Activated CD8-positive, alpha-beta T cell treated with anti-CD3 and anti-CD28 coated beads for 36 hours (primary cell): ENCODE data around the gene CEP41. TPM values are rescaled to one million over a fixed set of nuclear protein-coding genes. Genes with fewer than 3 reads are reported as not detected.
A peak's percentile ranks its signal among the peaks of the same experiment; 100 is the strongest.

Experiments
- ATAC-seq: fragments of 200-7000 bp; cut with Tn5 transposase; one replicate; pipeline ENCODE4 v1.10.0; 2021; ENCODE audit warnings: mild to moderate bottlenecking, moderate library complexity
- CTCF ChIA-PET: fragments of 350-600 bp; sonication (Branson Sonifier 250); formaldehyde crosslinking; loops from one replicate; lab custom pipeline; 2021; ENCODE audit warnings: antibody characterized with exemption; lab: Charles Lee
- POLR2A ChIA-PET: fragments of 350-600 bp; sonication (Branson Sonifier 250); formaldehyde crosslinking; loops from one replicate; lab custom pipeline; 2021; ENCODE audit warnings: antibody characterized with exemption; lab: Charles Lee
- DNase-seq: peaks from one replicate; pipeline ENCODE4 v3.0.0-alpha.2; 2020
- H3K27ac Mint-ChIP-seq: one replicate; pipeline ENCODE4 v1.8.0; 2021; ENCODE audit warnings: mild to moderate bottlenecking, mixed read lengths
- H3K27me3 Mint-ChIP-seq: one replicate; pipeline ENCODE4 v1.8.0; 2021; ENCODE audit warnings: mixed read lengths
- H3K36me3 Mint-ChIP-seq: one replicate; pipeline ENCODE4 v1.8.0; 2021; ENCODE audit warnings: low read depth, mixed read lengths
- H3K4me1 Mint-ChIP-seq: one replicate; pipeline ENCODE4 v1.8.0; 2021; ENCODE audit warnings: low read depth, mixed read lengths
- H3K4me3 Mint-ChIP-seq: one replicate; pipeline ENCODE4 v1.8.0; 2021; ENCODE audit warnings: mild to moderate bottlenecking, moderate library complexity, mixed read lengths
- H3K9me3 Mint-ChIP-seq: one replicate; pipeline ENCODE4 v1.8.0; 2021; ENCODE audit warnings: mixed read lengths
- CTCF ChIP-seq: fragments of 200-600 bp; IDR thresholded peaks from one replicate; pipeline ENCODE4 v1.8.0; 2022; ENCODE audit warnings: antibody characterized with exemption, mild to moderate bottlenecking
- intact Hi-C: fragments of 100-400 bp; cut with micrococcal nuclease; formaldehyde crosslinking; loops from one replicate; pipeline ENCODE4 v1.10.0; 2022
- total RNA-seq, 2 experiments: library from RNA; stranded (reverse); gene quantifications; one replicate each; pipeline ENCODE4 v1.2.3, GENCODE V29; 2021

The CEP41 gene
- total RNA-seq, 2 experiments from 2014 or later = 28.0 to 28.1 TPM

- Mint-ChIP-seq H3K4me1 (peaks cover 24% of the 10 kb centered on the region), H3K4me3 (no peak overlapping the region), H3K27me3 (no peaks in the 10 kb centered on the region), H3K9me3 (peaks cover 6% of the 10 kb centered on the region), H3K27ac (no peak overlapping the region), H3K36me3 (peaks cover 2% of the 10 kb centered on the region)
- DNase-seq (no peak), ATAC-seq (peak; percentile 75)
- CTCF ChIA-PET = no interaction called here
- no peak for TF ChIP-seq CTCF
- POLR2A ChIA-PET = interaction anchor here (0.9 kb wide), 1 partner anchor 49 kb away, joined by 3 read pairs; no protein-coding TSS in a partner anchor
- intact Hi-C loops = no loop called here
Measured at GRCh38 chr7:130446259-130446658, 5.4 kb upstream of the CEP41 start.

GRCh38 chr7:130444751-130445407 lies 4.1 kb upstream of the CEP41 start:
- intact Hi-C loops = no loop called here
- Mint-ChIP-seq H3K4me3 (no peak overlapping the region), H3K9me3 (peaks cover 8% of the 10 kb centered on the region), H3K36me3 (peaks cover 6% of the 10 kb centered on the region), H3K27me3 (no peaks in the 10 kb centered on the region), H3K4me1 (peaks cover 27% of the 10 kb centered on the region), H3K27ac (no peak overlapping the region)
- no peak for ATAC-seq
- ChIA-PET CTCF (no interaction called here), POLR2A (interaction anchor here (1.4 kb wide), 1 partner anchor 29 kb away, joined by 3 read pairs; no protein-coding TSS in a partner anchor)
- no peak for TF ChIP-seq CTCF
- no peak for DNase-seq

- H3K27ac Mint-ChIP-seq = no peak overlapping the region
- H3K36me3 Mint-ChIP-seq = peaks cover 11% of the 10 kb centered on the region
- H3K4me3 Mint-ChIP-seq = no peak overlapping the region
- peaks cover 8% of the 10 kb centered on the region for H3K9me3 Mint-ChIP-seq
- H3K4me1 Mint-ChIP-seq = peaks cover 33% of the 10 kb centered on the region
- ATAC-seq (no peak), DNase-seq (no peak)
- CTCF ChIA-PET = interaction anchor here (0.6 kb wide), 1 partner anchor 171 kb away, joined by 3 read pairs; no protein-coding TSS in a partner anchor
- intact Hi-C loops = no loop called here
- TF ChIP-seq CTCF = no peak
- POLR2A ChIA-PET = interaction anchor here (1.4 kb wide), 1 partner anchor 28 kb away, joined by 3 read pairs; no protein-coding TSS in a partner anchor
- H3K27me3 Mint-ChIP-seq = no peaks in the 10 kb centered on the region
Measured at GRCh38 chr7:130444234-130444633, 3.4 kb upstream of the CEP41 start.

- peaks cover 14% of the 10 kb centered on the region for H3K36me3 Mint-ChIP-seq
- no peak for TF ChIP-seq CTCF
- H3K27me3 Mint-ChIP-seq = no peaks in the 10 kb centered on the region
- no peak overlapping the region for H3K4me3 Mint-ChIP-seq
- ChIA-PET CTCF (no interaction called here), POLR2A (interaction anchor here (1.0 kb wide), 1 partner anchor 15 kb away, joined by 3 read pairs; no protein-coding TSS in a partner anchor)
- H3K4me1 Mint-ChIP-seq = peaks cover 42% of the 10 kb centered on the region
- H3K9me3 Mint-ChIP-seq = peaks cover 2% of the 10 kb centered on the region
- DNase-seq (no peak), ATAC-seq (no peak)
- H3K27ac Mint-ChIP-seq = no peak overlapping the region
- intact Hi-C loops = no loop called here
Measured at GRCh38 chr7:130442601-130443000, 1.8 kb upstream of the CEP41 start.

- Mint-ChIP-seq H3K27me3 (no peaks in the 10 kb centered on the region), H3K4me3 (peak overlapping the region; percentile 99), H3K4me1 (peaks cover 48% of the 10 kb centered on the region), H3K27ac (peak overlapping the region; percentile 100), H3K9me3 (peaks cover 2% of the 10 kb centered on the region), H3K36me3 (peaks cover 18% of the 10 kb centered on the region)
- intact Hi-C loops = no loop called here
- ChIA-PET POLR2A (interaction anchor here (0.9 to 2.2 kb wide), 5 partner anchors 8 to 236 kb away, joined by 3 to 8 read pairs (median 4); partner anchors contain the start of gene TMEM209), CTCF (interaction anchor here (0.7 kb wide), 1 partner anchor 18 kb away, joined by 3 read pairs; no protein-coding TSS in a partner anchor)
- DNase-seq = no peak
- TF ChIP-seq CTCF = no peak
- ATAC-seq = no peak
Measured at GRCh38 chr7:130441408-130441869, 623 bp upstream of the CEP41 start.
